Stomach (tissue), 9 donors: ENCODE measurements around the gene GRHPR. TPM values are rescaled to one million over a fixed set of nuclear protein-coding genes. Genes with fewer than 3 reads are reported as not detected.

Experiments used
- DNase-seq, 2 donors: peaks; one replicate each; pipeline versions ENCODE4 v3.0.0 to v3.0.0-alpha.2; 2013 to 2019
- H3K27ac ChIP-seq, 5 donors: fragments of 200-600 bp in 4 of 5; sonication (generic) in 4 of 5; one replicate each; pipeline ENCODE4 v1.5.1; 2013 to 2019; ENCODE audit warnings: mild to moderate bottlenecking in 1 of 5, moderate library complexity in 1 of 5
- H3K27me3 ChIP-seq, 3 donors: fragments of 200-600 bp; sonication (generic); one replicate each; pipeline ENCODE4 v1.5.1; 2017 to 2019; ENCODE audit warnings: mixed run types in 1 of 3
- H3K36me3 ChIP-seq, 4 donors: fragments of 200-600 bp; sonication (generic); 1 replicate in 3 of 4; 2 replicates in 1 of 4; pipeline ENCODE4 v1.5.1; 2016 to 2019
- H3K4me1 ChIP-seq, 4 donors: fragments of 200-600 bp; sonication (generic); one replicate each; pipeline ENCODE4 v1.5.1; 2016 to 2019
- H3K4me3 ChIP-seq, 4 donors: fragments of 200-600 bp; sonication (generic) in 3 of 4; one replicate each; pipeline ENCODE4 v1.5.1; 2016 to 2019; ENCODE audit warnings: mild to moderate bottlenecking in 1 of 4
- H3K9me3 ChIP-seq, 4 donors: fragments of 200-600 bp; sonication (generic); one replicate each; pipeline ENCODE4 v1.5.1; 2016 to 2019
- EP300 ChIP-seq: sonication (generic); formaldehyde crosslinking; IDR thresholded peaks from one replicate; pipeline ENCODE4 v1.6.1; 2017; ENCODE audit warnings: antibody characterized with exemption
- POLR2A ChIP-seq, 4 donors: fragments of 450-650 bp; IDR thresholded peaks; one replicate each; pipeline ENCODE4 v1.6.1; 2016; ENCODE audit warnings: antibody characterized with exemption in 4 of 4, control low read depth in 2 of 4, mild to moderate bottlenecking in 1 of 4, moderate library complexity in 1 of 4
- POLR2AphosphoS5 ChIP-seq, 3 donors: sonication (generic); formaldehyde crosslinking; IDR thresholded peaks; one replicate each; pipeline ENCODE4 v1.6.1; 2016; ENCODE audit warnings: antibody characterized with exemption in 3 of 3
- WGBS, 5 donors: extraction: QIAGEN DNeasy Blood & Tissue Kit in 3 of 5; methylation state at CpG; one replicate each; pipeline versions ENCODE4 v1.1.5 to v1.1.7; 2013 to 2018; 5-methylcytosine and 5-hydroxymethylcytosine counted together
- intact Hi-C: fragments of 100-400 bp; cut with DNase I; formaldehyde crosslinking; loops from one replicate; pipeline ENCODE4 v1.15.1; 2023; ENCODE audit warnings: low total_unique reads
- polyA plus RNA-seq, 3 donors: library from polyadenylated mRNA; stranded (reverse); fragments of 200-250 nt; gene quantifications; one replicate each; pipeline ENCODE4 v1.2.3, GENCODE V29; 2013
- total RNA-seq, 5 donors: library from RNA; depleted of rRNA; stranded (reverse); fragments of >200 nt; gene quantifications; one replicate each; pipeline versions ENCODE4 v1.1.0 to v1.2.3, GENCODE V29; 2014 to 2016
- TF ChIP-seq, protein P1 (sequence below), 7 experiments: fragments of 450-650 bp in 4 of 7; fragments of 200-600 bp in 3 of 7; sonication (generic) in 3 of 7; IDR thresholded peaks; one replicate each; pipeline ENCODE4 v1.5.1; 2016 to 2019; ENCODE audit warnings: antibody characterized with exemption in 7 of 7, control low read depth in 2 of 7, mild to moderate bottlenecking in 1 of 7
- donor health status: healthy with polysubstance abuse.
- donor health status: Bipolar disorder and iron deficiency.
- donor health status: healthy.

Gene GRHPR
- total and polyA plus RNA-seq, 8 donors: 48.7 to 111 (median 81.4) TPM

DNA sequence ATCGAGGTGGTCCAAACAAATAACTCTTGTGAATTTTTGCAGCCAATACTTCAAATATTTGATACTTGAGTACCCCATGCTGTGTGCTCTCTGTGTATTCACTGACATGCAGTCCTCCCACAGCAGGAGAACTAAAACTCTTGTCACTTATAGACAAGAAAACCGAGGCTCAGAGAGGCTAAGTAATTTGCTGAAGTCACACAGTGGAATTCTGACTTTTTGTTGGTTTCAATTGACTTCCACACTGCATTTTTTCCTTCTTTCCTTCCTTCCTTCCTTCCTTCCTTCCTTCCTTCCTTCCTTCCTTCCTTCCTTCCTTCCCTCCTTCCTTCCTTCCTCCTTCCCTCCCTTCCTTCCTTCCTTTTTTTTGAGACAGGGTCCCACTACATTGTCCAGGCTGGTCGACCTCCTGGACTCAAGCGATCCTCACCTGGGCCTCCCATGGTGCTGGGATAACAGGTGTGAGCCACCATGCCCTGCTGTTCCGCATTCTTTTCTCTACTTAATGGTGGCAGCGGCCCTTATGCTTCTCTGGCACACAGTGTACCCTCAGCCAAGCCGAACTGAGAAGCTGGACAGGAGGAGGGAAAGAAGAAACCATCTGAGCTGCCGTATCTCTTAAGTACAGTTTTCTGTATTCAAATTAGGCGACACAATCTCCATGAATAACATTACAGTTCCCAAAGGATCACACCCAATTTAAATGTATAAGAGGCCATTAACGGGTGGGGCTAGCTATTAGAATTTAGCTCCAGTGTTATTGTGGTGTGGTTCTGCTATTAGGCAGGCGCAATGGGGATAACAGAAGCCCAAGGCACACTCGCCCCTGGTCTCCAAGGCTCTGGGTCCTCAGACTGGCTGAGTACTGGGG, 38.4 kb upstream of the GRHPR start:
- Histone ChIP-seq H3K4me3 (no peak overlapping the region), H3K4me1 (no peaks in the 10 kb centered on the region), H3K27me3 (no peaks in the 10 kb centered on the region), H3K27ac (no peak overlapping the region), H3K9me3 (no peaks in the 10 kb centered on the region), H3K36me3 (no peaks in the 10 kb centered on the region)
- DNase-seq: no peak
- intact Hi-C loops: no loop called here
- 83 to 90% (median 87%) methylated on average over 11 to 12 of the region's 12 CpGs for WGBS, 5 donors
- TF ChIP-seq, protein P1, sequence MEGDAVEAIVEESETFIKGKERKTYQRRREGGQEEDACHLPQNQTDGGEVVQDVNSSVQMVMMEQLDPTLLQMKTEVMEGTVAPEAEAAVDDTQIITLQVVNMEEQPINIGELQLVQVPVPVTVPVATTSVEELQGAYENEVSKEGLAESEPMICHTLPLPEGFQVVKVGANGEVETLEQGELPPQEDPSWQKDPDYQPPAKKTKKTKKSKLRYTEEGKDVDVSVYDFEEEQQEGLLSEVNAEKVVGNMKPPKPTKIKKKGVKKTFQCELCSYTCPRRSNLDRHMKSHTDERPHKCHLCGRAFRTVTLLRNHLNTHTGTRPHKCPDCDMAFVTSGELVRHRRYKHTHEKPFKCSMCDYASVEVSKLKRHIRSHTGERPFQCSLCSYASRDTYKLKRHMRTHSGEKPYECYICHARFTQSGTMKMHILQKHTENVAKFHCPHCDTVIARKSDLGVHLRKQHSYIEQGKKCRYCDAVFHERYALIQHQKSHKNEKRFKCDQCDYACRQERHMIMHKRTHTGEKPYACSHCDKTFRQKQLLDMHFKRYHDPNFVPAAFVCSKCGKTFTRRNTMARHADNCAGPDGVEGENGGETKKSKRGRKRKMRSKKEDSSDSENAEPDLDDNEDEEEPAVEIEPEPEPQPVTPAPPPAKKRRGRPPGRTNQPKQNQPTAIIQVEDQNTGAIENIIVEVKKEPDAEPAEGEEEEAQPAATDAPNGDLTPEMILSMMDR (IDR thresholded peaks at IDR 0.05): no peak
- no peak for TF ChIP-seq EP300
- TF ChIP-seq POLR2AphosphoS5 (IDR thresholded peaks at IDR 0.05): no peak
- no peak for TF ChIP-seq POLR2A (IDR thresholded peaks at IDR 0.05)

DNA sequence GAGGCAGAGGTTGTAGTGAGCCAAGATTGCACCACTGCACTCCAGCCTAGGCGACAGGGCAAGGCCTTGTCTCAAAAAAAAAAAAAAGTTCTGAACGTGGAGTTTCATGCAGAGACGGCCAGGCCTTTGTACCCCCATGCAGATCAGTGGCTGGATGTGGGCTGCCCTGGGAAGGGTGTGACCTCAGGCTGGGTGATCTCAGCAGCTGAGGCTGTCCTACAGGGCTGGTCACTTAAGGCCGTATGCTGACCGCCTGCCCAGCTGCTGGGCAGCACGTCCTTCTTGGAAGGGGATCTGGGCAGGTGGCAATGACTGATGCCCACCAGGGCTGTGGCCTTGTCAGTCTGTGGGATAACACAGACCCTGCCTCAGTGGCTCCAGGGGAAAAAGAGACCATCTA, 37.2 kb upstream of the GRHPR start:
- H3K27me3 ChIP-seq: no peaks in the 10 kb centered on the region
- no peaks in the 10 kb centered on the region for H3K4me1 ChIP-seq
- no peak overlapping the region for H3K27ac ChIP-seq
- DNase-seq: no peak
- no peak overlapping the region for H3K4me3 ChIP-seq
- WGBS, 5 donors: 72 to 92% (median 89%) methylated on average over 6 of the region's 6 CpGs
- intact Hi-C loops: no loop called here
- H3K9me3 ChIP-seq: no peaks in the 10 kb centered on the region
- no peak for TF ChIP-seq EP300
- H3K36me3 ChIP-seq: no peaks in the 10 kb centered on the region

DNA sequence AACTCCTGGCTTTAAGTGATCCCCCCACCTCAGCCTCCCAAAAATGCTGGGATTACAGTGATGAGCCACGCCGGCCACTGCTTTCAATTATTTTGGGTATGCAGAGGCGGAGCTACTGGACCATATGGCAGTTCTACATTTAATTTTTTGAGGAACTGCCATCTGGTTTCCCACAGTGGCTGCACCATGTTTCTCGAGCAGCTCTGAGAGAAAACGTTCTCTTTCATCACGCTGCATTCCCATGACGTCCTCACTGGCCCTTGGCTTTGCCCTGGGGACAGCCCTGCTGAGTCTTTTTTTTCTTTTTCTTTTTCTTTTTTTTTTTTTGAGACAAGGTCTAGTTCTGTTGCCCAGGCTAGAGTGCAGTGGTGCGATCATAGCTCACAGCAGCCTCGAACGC, 35.5 kb upstream of the GRHPR start:
- H3K27ac ChIP-seq: no peak overlapping the region
- intact Hi-C loops: no loop called here
- H3K4me1 ChIP-seq: no peaks in the 10 kb centered on the region
- WGBS, 5 donors: 84 to 87% (median 85%) methylated on average over 10 of the region's 10 CpGs
- no peaks in the 10 kb centered on the region for H3K27me3 ChIP-seq
- no peaks in the 10 kb centered on the region for H3K36me3 ChIP-seq
- H3K9me3 ChIP-seq: no peaks in the 10 kb centered on the region
- DNase-seq: no peak
- TF ChIP-seq POLR2AphosphoS5 (IDR thresholded peaks at IDR 0.05) (no peak), POLR2A (IDR thresholded peaks at IDR 0.05) (no peak), EP300 (no peak)
- TF ChIP-seq, protein P1 (IDR thresholded peaks at IDR 0.05): no peak
- H3K4me3 ChIP-seq: no peak overlapping the region

DNA sequence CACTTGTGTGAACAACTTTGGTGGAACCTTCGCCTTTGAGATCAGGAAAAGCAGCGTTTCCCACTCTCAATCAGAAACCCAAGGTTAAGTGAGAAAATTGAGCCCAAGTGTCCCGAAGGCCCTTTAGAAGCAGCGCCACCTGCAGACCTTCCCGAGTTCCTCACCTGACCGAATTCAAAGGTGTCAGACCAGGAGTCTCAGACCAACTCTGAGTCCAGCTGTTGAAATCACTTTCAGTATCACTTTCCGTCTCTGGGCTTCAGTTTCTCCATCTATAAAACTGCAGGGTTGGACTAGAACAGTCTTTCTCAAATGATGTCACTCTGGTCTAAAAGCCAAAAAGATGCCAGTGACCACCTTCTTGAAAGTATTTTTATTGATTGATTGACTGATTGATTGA, 31.7 kb upstream of the GRHPR start:
- peak; percentile 67 to 69 for DNase-seq
- H3K27ac ChIP-seq: no peak overlapping the region
- H3K27me3 ChIP-seq: no peaks in the 10 kb centered on the region
- intact Hi-C loops: no loop called here
- no peak overlapping the region for H3K4me3 ChIP-seq
- no peaks in the 10 kb centered on the region for H3K4me1 ChIP-seq
- H3K9me3 ChIP-seq: no peaks in the 10 kb centered on the region
- no peaks in the 10 kb centered on the region for H3K36me3 ChIP-seq
- TF ChIP-seq EP300 (no peak), POLR2AphosphoS5 (IDR thresholded peaks at IDR 0.05) (no peak), POLR2A (IDR thresholded peaks at IDR 0.05) (no peak)
- TF ChIP-seq, protein P1 (IDR thresholded peaks at IDR 0.05): peak in 2 of 7 experiments; percentile 45 to 48
- 23 to 37% (median 26%) methylated on average over 7 of the region's 7 CpGs for WGBS, 5 donors

DNA sequence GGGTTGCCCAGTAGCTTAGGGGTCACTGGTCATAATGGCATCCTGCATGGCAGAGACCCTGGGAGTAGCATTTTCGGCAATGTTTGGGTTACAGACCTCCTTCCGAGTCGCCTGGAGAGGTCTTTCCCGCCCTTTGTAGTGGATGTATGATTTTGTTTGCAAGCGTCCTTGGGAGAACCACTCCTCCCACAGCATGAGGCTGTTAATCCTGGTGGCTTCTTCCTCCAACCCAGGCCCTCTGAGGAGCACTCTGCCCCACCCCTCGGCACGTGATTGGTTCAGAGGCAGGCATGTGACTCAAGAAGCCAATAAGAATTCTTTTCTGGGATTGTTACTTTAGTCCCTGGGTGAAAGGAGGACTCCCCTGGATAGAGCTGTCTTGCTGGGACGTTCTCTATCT, 30.2 kb upstream of the GRHPR start:
- intact Hi-C loops: no loop called here
- TF ChIP-seq, protein P1 (IDR thresholded peaks at IDR 0.05): no peak
- TF ChIP-seq EP300 (no peak), POLR2A (IDR thresholded peaks at IDR 0.05) (no peak), POLR2AphosphoS5 (IDR thresholded peaks at IDR 0.05) (no peak)
- no peaks in the 10 kb centered on the region for H3K9me3 ChIP-seq
- no peaks in the 10 kb centered on the region for H3K36me3 ChIP-seq
- H3K4me1 ChIP-seq: no peaks in the 10 kb centered on the region
- H3K4me3 ChIP-seq: no peak overlapping the region
- no peak for DNase-seq
- 70 to 82% (median 75%) methylated on average over 5 to 8 of the region's 8 CpGs for WGBS, 5 donors
- no peaks in the 10 kb centered on the region for H3K27me3 ChIP-seq
- H3K27ac ChIP-seq: no peak overlapping the region
